ENCODE data around the gene CFAP100. TPM values are rescaled to one million over a fixed set of nuclear protein-coding genes. Genes with fewer than 3 reads are reported as not detected.
A peak's percentile ranks its signal among the peaks of the same experiment; 100 is the strongest.

The CFAP100 gene
- total RNA-seq, 3 donors from 2014 or later, result not detected

- TF ChIP-seq CTCF (IDR thresholded peaks at IDR 0.05), result no peak
- Histone ChIP-seq H3K4me3 (no peak overlapping the region), H3K4me1 (ENCODE audit: low read depth) (no peaks in the 10 kb centered on the region), H3K36me3 (ENCODE audit: low read depth) (no peaks in the 10 kb centered on the region), H3K9me3 (no peaks in the 10 kb centered on the region)
- DNase-seq (no peak), ATAC-seq (no peak)
- intact Hi-C loops (cut with DNase I, micrococcal nuclease), result no loop called here
These were observed 45.4 kb downstream of the CFAP100 start for GRCh38 chr3:126439968-126440708.

- intact Hi-C loops (cut with DNase I, micrococcal nuclease), result no loop called here
- H3K4me1 ChIP-seq (ENCODE audit: low read depth), result no peaks in the 10 kb centered on the region
- DNase-seq, result no peak
- H3K4me3 ChIP-seq, result no peak overlapping the region
- H3K36me3 ChIP-seq (ENCODE audit: low read depth), result no peaks in the 10 kb centered on the region
- no peak for ATAC-seq
- H3K9me3 ChIP-seq, result no peaks in the 10 kb centered on the region
- no peak for TF ChIP-seq CTCF (IDR thresholded peaks at IDR 0.05)
These were observed 45.9 kb downstream of the CFAP100 start for GRCh38 chr3:126440709-126440995.

- H3K4me1 ChIP-seq (ENCODE audit: low read depth), result no peaks in the 10 kb centered on the region
- TF ChIP-seq CTCF (IDR thresholded peaks at IDR 0.05), result no peak
- DNase-seq (no peak), ATAC-seq (no peak)
- intact Hi-C loops (cut with DNase I, micrococcal nuclease), result no loop called here
- H3K4me3 ChIP-seq, result no peak overlapping the region
- H3K9me3 ChIP-seq, result no peaks in the 10 kb centered on the region
- no peaks in the 10 kb centered on the region for H3K36me3 ChIP-seq (ENCODE audit: low read depth)
These were observed 46.7 kb downstream of the CFAP100 start for GRCh38 chr3:126441256-126441880.

GRCh38 chr3:126442094-126442855 lies 47.6 kb downstream of the CFAP100 start:
- no peaks in the 10 kb centered on the region for H3K9me3 ChIP-seq
- ATAC-seq, result no peak
- H3K36me3 ChIP-seq (ENCODE audit: low read depth), result no peaks in the 10 kb centered on the region
- H3K4me3 ChIP-seq, result no peak overlapping the region
- no peaks in the 10 kb centered on the region for H3K4me1 ChIP-seq (ENCODE audit: low read depth)
- peak in 1 of 3 donors; percentile 12 for DNase-seq
- intact Hi-C loops (cut with DNase I, micrococcal nuclease), result no loop called here
- no peak for TF ChIP-seq CTCF (IDR thresholded peaks at IDR 0.05)

- H3K9me3 ChIP-seq, result no peaks in the 10 kb centered on the region
- no peak for TF ChIP-seq CTCF (IDR thresholded peaks at IDR 0.05)
- intact Hi-C loops (cut with DNase I, micrococcal nuclease), result no loop called here
- H3K4me3 ChIP-seq, result no peak overlapping the region
- H3K4me1 ChIP-seq (ENCODE audit: low read depth), result no peaks in the 10 kb centered on the region
- no peaks in the 10 kb centered on the region for H3K36me3 ChIP-seq (ENCODE audit: low read depth)
- ATAC-seq, result no peak
- DNase-seq, result no peak
These were observed 48.1 kb downstream of the CFAP100 start for GRCh38 chr3:126442856-126443242.

All from mucosa of descending colon (tissue), 3 donors.